Astrocyte (in vitro differentiated cells and primary cell): Measurements from ENCODE around the gene FDPS. TPM values are rescaled to one million over a fixed set of nuclear protein-coding genes. Genes with fewer than 3 reads are reported as not detected.

Source experiments
- DNase-seq: peaks from one replicate; pipeline ENCODE4 v3.0.0-alpha.2; 2010; ENCODE audit warnings: low read depth
- FAIRE-seq: peaks from 2 replicates; lab custom pipeline; 2011; peaks lifted over from hg19 to GRCh38; lab: Jason Lieb, UNC
- H2AFZ ChIP-seq: 2 replicates; pipeline ENCODE4 v1.6.0; 2012; ENCODE audit warnings: low read depth, low read length, inconsistent platforms
- H3K27ac ChIP-seq: 2 replicates; pipeline ENCODE4 v1.5.1; 2011; ENCODE audit warnings: low read depth, low read length, inconsistent platforms
- H3K27me3 ChIP-seq: 2 replicates; pipeline ENCODE4 v1.6.0; 2011; ENCODE audit warnings: low read length, inconsistent platforms; ENCODE audit not compliant: insufficient read depth
- H3K36me3 ChIP-seq: 2 replicates; pipeline ENCODE4 v1.5.1; 2011; ENCODE audit warnings: low read length, inconsistent platforms; ENCODE audit not compliant: insufficient read depth
- H3K4me1 ChIP-seq: 2 replicates; pipeline ENCODE4 v1.5.1; 2011; ENCODE audit warnings: low read length, inconsistent platforms; ENCODE audit not compliant: insufficient read depth
- H3K4me2 ChIP-seq: 2 replicates; pipeline ENCODE4 v1.6.0; 2012; ENCODE audit warnings: low read length, inconsistent platforms
- H3K4me3 ChIP-seq: 2 replicates; pipeline ENCODE4 v1.5.1; 2011; ENCODE audit warnings: low read depth, mild to moderate bottlenecking, low read length, inconsistent platforms; ENCODE audit not compliant: insufficient read depth
- H3K79me2 ChIP-seq: 2 replicates; pipeline ENCODE4 v1.6.0; 2012; ENCODE audit warnings: mild to moderate bottlenecking, low read length, inconsistent platforms; ENCODE audit not compliant: insufficient read depth
- H3K9ac ChIP-seq: 2 replicates; pipeline ENCODE4 v1.6.0; 2012; ENCODE audit warnings: mild to moderate bottlenecking, low read length, inconsistent platforms
- H3K9me3 ChIP-seq: 2 replicates; pipeline ENCODE4 v1.5.1; 2012; ENCODE audit warnings: low read depth, mild to moderate bottlenecking, low read length, inconsistent platforms; ENCODE audit not compliant: insufficient read depth
- H4K20me1 ChIP-seq: 2 replicates; pipeline ENCODE4 v1.6.0; 2012; ENCODE audit warnings: low read length, inconsistent platforms; ENCODE audit not compliant: insufficient read depth
- H3K27ac Mint-ChIP-seq: one replicate; pipeline ENCODE4 v1.8.0; 2021; ENCODE audit warnings: mild to moderate bottlenecking, mixed read lengths; ENCODE audit not compliant: unreplicated experiment
- H3K27me3 Mint-ChIP-seq: one replicate; pipeline ENCODE4 v1.8.0; 2021; ENCODE audit warnings: low read depth, mixed read lengths; ENCODE audit not compliant: unreplicated experiment
- H3K36me3 Mint-ChIP-seq: one replicate; pipeline ENCODE4 v1.8.0; 2021; ENCODE audit warnings: low read depth, mixed read lengths; ENCODE audit not compliant: unreplicated experiment
- H3K4me1 Mint-ChIP-seq: one replicate; pipeline ENCODE4 v1.8.0; 2021; ENCODE audit warnings: low read depth, mixed read lengths; ENCODE audit not compliant: unreplicated experiment
- H3K4me3 Mint-ChIP-seq: one replicate; pipeline ENCODE4 v1.8.0; 2021; ENCODE audit warnings: mild to moderate bottlenecking, moderate library complexity, mixed read lengths; ENCODE audit not compliant: unreplicated experiment
- H3K9me3 Mint-ChIP-seq: one replicate; pipeline ENCODE4 v1.8.0; 2021; ENCODE audit warnings: mild to moderate bottlenecking, mixed read lengths; ENCODE audit not compliant: unreplicated experiment
- CTCF ChIP-seq: IDR thresholded peaks from 2 replicates; pipeline ENCODE4 v1.5.1; 2011; ENCODE audit warnings: low read depth, mild to moderate bottlenecking, inconsistent platforms, low read length, moderate library complexity; ENCODE audit not compliant: insufficient read depth
- EZH2 ChIP-seq: IDR thresholded peaks from 2 replicates; pipeline ENCODE4 v1.6.1; 2012; ENCODE audit warnings: mild to moderate bottlenecking, low read length, inconsistent platforms; ENCODE audit not compliant: insufficient read depth
- total RNA-seq: library from RNA; stranded (reverse); gene quantifications from 2 replicates; pipeline ENCODE4 v1.2.1, GENCODE V29; 2021

FDPS gene
- total RNA-seq, 1 donor from 2014 or later, result 217 TPM

- FAIRE-seq, result no peak
- Histone ChIP-seq H3K4me1 (peaks cover 17% of the 10 kb centered on the region), H3K79me2 (peaks cover 23% of the 10 kb centered on the region), H3K9ac (peak overlapping the region; percentile 90), H3K36me3 (peaks cover 42% of the 10 kb centered on the region), H4K20me1 (peaks cover 4% of the 10 kb centered on the region), H3K4me3 (peak overlapping the region; percentile 89), H3K4me2 (peak overlapping the region; percentile 91), H3K9me3 (no peaks in the 10 kb centered on the region), H3K27ac (peak overlapping the region; percentile 63), H3K27me3 (no peaks in the 10 kb centered on the region), H2AFZ (peak overlapping the region; percentile 72)
- peaks cover 16% of the 10 kb centered on the region for H3K4me1 Mint-ChIP-seq
- H3K27ac Mint-ChIP-seq, result peak overlapping the region; percentile 95
- no peaks in the 10 kb centered on the region for H3K27me3 Mint-ChIP-seq
- TF ChIP-seq EZH2, result no peak
- no peak for TF ChIP-seq CTCF
- peaks cover 18% of the 10 kb centered on the region for H3K36me3 Mint-ChIP-seq
- H3K4me3 Mint-ChIP-seq, result peak overlapping the region; percentile 90
- no peak for DNase-seq
- H3K9me3 Mint-ChIP-seq, result no peaks in the 10 kb centered on the region
Observed at GRCh38 chr1:155261493-155261851, 47.2 kb upstream of the FDPS start.

GRCh38 chr1:155261852-155262673 is 46.6 kb upstream of the FDPS start, which contains the start of gene SCAMP3:
TSS of gene SCAMP3 (minus strand) at chr1:155262360. CDS start at chr1:155262151, 209 bp downstream.
- Mint-ChIP-seq H3K9me3 (no peaks in the 10 kb centered on the region), H3K4me3 (peak within 1 kb of the TSS; percentile 90), H3K27me3 (no peaks in the 10 kb centered on the region), H3K4me1 (peaks cover 16% of the 10 kb centered on the region), H3K36me3 (peaks cover 19% of the 10 kb centered on the region), H3K27ac (peak within 1 kb of the TSS; percentile 95)
- Histone ChIP-seq H3K79me2 (peaks cover 23% of the 10 kb centered on the region), H3K9ac (peak within 1 kb of the TSS; percentile 90), H3K4me2 (peak within 1 kb of the TSS; percentile 91), H3K27me3 (no peaks in the 10 kb centered on the region), H3K9me3 (no peaks in the 10 kb centered on the region), H4K20me1 (peaks cover 7% of the 10 kb centered on the region), H3K4me1 (peaks cover 17% of the 10 kb centered on the region), H3K36me3 (peaks cover 45% of the 10 kb centered on the region), H2AFZ (peak within 1 kb of the TSS; percentile 72), H3K4me3 (peak within 1 kb of the TSS; percentile 89), H3K27ac (peak within 1 kb of the TSS; percentile 63)
- FAIRE-seq (peak; percentile 23), DNase-seq (peak; percentile 99)
- TF ChIP-seq EZH2 (no peak), CTCF (no peak)

GRCh38 chr1:155263067-155263466 is 45.6 kb upstream of the FDPS start:
- TF ChIP-seq EZH2, result no peak
- TF ChIP-seq CTCF, result no peak
- H3K4me2 ChIP-seq, result no peak overlapping the region

More at GRCh38 chr1:155263067-155263466, 45.6 kb upstream of the FDPS start:
- no peak for DNase-seq
- peaks cover 24% of the 10 kb centered on the region for H3K36me3 Mint-ChIP-seq
- Histone ChIP-seq H2AFZ (no peak overlapping the region), H3K79me2 (peaks cover 25% of the 10 kb centered on the region), H3K36me3 (peaks cover 50% of the 10 kb centered on the region), H3K4me3 (no peak overlapping the region), H3K4me1 (peaks cover 17% of the 10 kb centered on the region), H3K27ac (no peak overlapping the region), H3K9me3 (no peaks in the 10 kb centered on the region), H3K9ac (peak overlapping the region; percentile 90), H4K20me1 (peaks cover 14% of the 10 kb centered on the region), H3K27me3 (no peaks in the 10 kb centered on the region)
- no peak for FAIRE-seq
- no peaks in the 10 kb centered on the region for H3K9me3 Mint-ChIP-seq
- peaks cover 16% of the 10 kb centered on the region for H3K4me1 Mint-ChIP-seq
- peak overlapping the region; percentile 95 for H3K27ac Mint-ChIP-seq
- no peaks in the 10 kb centered on the region for H3K27me3 Mint-ChIP-seq
- H3K4me3 Mint-ChIP-seq, result peak overlapping the region; percentile 66
